Muscle layer of duodenum (tissue), 2 donors: ENCODE results near the gene CLMP.
"Not testable (repeated sequence)": the region's sequence is repeated elsewhere in the genome, so short reads cannot be mapped to it uniquely, and the experiment has no call there.

ENCODE experiments used
- H3K27ac ChIP-seq: one replicate; pipeline ENCODE4 v1.7.0; 2013; ENCODE audit warnings: mild to moderate bottlenecking, low read length
- H3K27me3 ChIP-seq: one replicate; pipeline ENCODE4 v1.7.0; 2013; ENCODE audit warnings: low read depth, mild to moderate bottlenecking, control low read depth, low read length
- H3K36me3 ChIP-seq, 2 donors: one replicate each; pipeline ENCODE4 v1.7.0; 2013; ENCODE audit warnings: low read length in 2 of 2, control low read depth in 1 of 2, mild to moderate bottlenecking in 1 of 2; ENCODE audit not compliant: insufficient read depth in 2 of 2, control insufficient read depth in 1 of 2
- H3K4me1 ChIP-seq, 2 donors: one replicate each; pipeline ENCODE4 v1.7.0; 2013; ENCODE audit warnings: low read length in 2 of 2, mild to moderate bottlenecking in 2 of 2, control low read depth in 1 of 2, moderate library complexity in 1 of 2; ENCODE audit not compliant: insufficient read depth in 2 of 2, control insufficient read depth in 1 of 2
- H3K4me3 ChIP-seq, 2 donors: one replicate each; pipeline ENCODE4 v1.7.0; 2013; ENCODE audit warnings: low read length in 2 of 2, low read depth in 1 of 2, mild to moderate bottlenecking in 1 of 2
- H3K9me3 ChIP-seq, 2 donors: one replicate each; pipeline ENCODE4 v1.7.0; 2013; ENCODE audit warnings: low read length in 2 of 2, control low read depth in 1 of 2, mild to moderate bottlenecking in 1 of 2; ENCODE audit not compliant: control insufficient read depth in 1 of 2
- donor health status: healthy.

CLMP gene

GRCh38 chr11:123163621-123164020, 31.4 kb downstream of the CLMP start:
- Histone ChIP-seq H3K9me3 (no peaks in the 10 kb centered on the region), H3K27me3 (no peaks in the 10 kb centered on the region), H3K27ac (no peak overlapping the region), H3K36me3 (no peaks in the 10 kb centered on the region), H3K4me3 (no peak overlapping the region), H3K4me1 (peaks cover 7 to 29% of the 10 kb centered on the region in 2 donors)

GRCh38 chr11:123161376-123162030, 33.5 kb downstream of the CLMP start:
- no peaks in the 10 kb centered on the region for H3K9me3 ChIP-seq
- H3K4me1 ChIP-seq, result peaks cover 7 to 32% of the 10 kb centered on the region in 2 donors
- H3K4me3 ChIP-seq, result no peak overlapping the region
- no peak overlapping the region for H3K27ac ChIP-seq
- H3K36me3 ChIP-seq, result no peaks in the 10 kb centered on the region
- H3K27me3 ChIP-seq, result no peaks in the 10 kb centered on the region

GRCh38 chr11:123159183-123159857, 35.7 kb downstream of the CLMP start:
- Histone ChIP-seq H3K27ac (peak overlapping the region; percentile 22), H3K9me3 (no peaks in the 10 kb centered on the region), H3K4me3 (no peak overlapping the region), H3K27me3 (no peaks in the 10 kb centered on the region), H3K4me1 (peaks cover 0 to 23% of the 10 kb centered on the region in 2 donors), H3K36me3 (no peaks in the 10 kb centered on the region)

GRCh38 chr11:123158033-123159003, 36.7 kb downstream of the CLMP start:
- Histone ChIP-seq H3K4me3 (no peak overlapping the region), H3K4me1 (peaks cover 0 to 21% of the 10 kb centered on the region in 2 donors), H3K27ac (peak overlapping the region; percentile 22), H3K36me3 (no peaks in the 10 kb centered on the region), H3K27me3 (no peaks in the 10 kb centered on the region), H3K9me3 (no peaks in the 10 kb centered on the region)

GRCh38 chr11:123152951-123153350, 42.1 kb downstream of the CLMP start:
- H3K4me1 ChIP-seq, result peaks cover 0 to 6% of the 10 kb centered on the region in 2 donors
- H3K27me3 ChIP-seq, result no peaks in the 10 kb centered on the region
- no peaks in the 10 kb centered on the region for H3K9me3 ChIP-seq
- H3K4me3 ChIP-seq, result no peak overlapping the region
- no peak overlapping the region for H3K27ac ChIP-seq
- no peaks in the 10 kb centered on the region for H3K36me3 ChIP-seq

GRCh38 chr11:123152346-123152745, 42.7 kb downstream of the CLMP start:
- H3K27me3 ChIP-seq, H3K36me3 ChIP-seq, H3K9me3 ChIP-seq, H3K4me3 ChIP-seq, H3K27ac ChIP-seq, H3K4me1 ChIP-seq: not testable (repeated sequence)

- peaks cover 0 to 8% of the 10 kb centered on the region in 2 donors for H3K4me1 ChIP-seq
- H3K36me3 ChIP-seq, result no peaks in the 10 kb centered on the region
- no peak overlapping the region for H3K4me3 ChIP-seq
- no peak overlapping the region for H3K27ac ChIP-seq
- H3K27me3 ChIP-seq, result no peaks in the 10 kb centered on the region
- no peaks in the 10 kb centered on the region for H3K9me3 ChIP-seq
These were observed 43.3 kb downstream of the CLMP start for GRCh38 chr11:123151796-123152195.

GRCh38 chr11:123151366-123151765, 43.7 kb downstream of the CLMP start:
- no peak overlapping the region for H3K4me3 ChIP-seq
- H3K9me3 ChIP-seq, result no peaks in the 10 kb centered on the region
- peaks cover 0 to 4% of the 10 kb centered on the region in 2 donors for H3K4me1 ChIP-seq
- no peak overlapping the region for H3K27ac ChIP-seq
- no peaks in the 10 kb centered on the region for H3K27me3 ChIP-seq
- H3K36me3 ChIP-seq, result no peaks in the 10 kb centered on the region

- Histone ChIP-seq H3K27ac (no peak overlapping the region), H3K4me3 (no peak overlapping the region), H3K27me3 (no peaks in the 10 kb centered on the region), H3K9me3 (no peaks in the 10 kb centered on the region), H3K36me3 (no peaks in the 10 kb centered on the region), H3K4me1 (peaks cover 1 to 9% of the 10 kb centered on the region in 2 donors)
These were observed 44.2 kb downstream of the CLMP start for GRCh38 chr11:123150882-123151281.

- Histone ChIP-seq H3K9me3 (no peaks in the 10 kb centered on the region), H3K4me1 (peaks cover 3 to 13% of the 10 kb centered on the region in 2 donors), H3K27me3 (no peaks in the 10 kb centered on the region), H3K27ac (no peak overlapping the region), H3K36me3 (no peaks in the 10 kb centered on the region), H3K4me3 (no peak overlapping the region)
These were observed 46.1 kb downstream of the CLMP start for GRCh38 chr11:123148965-123149364.

- Histone ChIP-seq H3K27ac (no peak overlapping the region), H3K4me1 (peaks cover 3 to 18% of the 10 kb centered on the region in 2 donors), H3K4me3 (no peak overlapping the region), H3K9me3 (no peaks in the 10 kb centered on the region), H3K27me3 (no peaks in the 10 kb centered on the region), H3K36me3 (peaks cover 0 to 2% of the 10 kb centered on the region in 2 donors)
These were observed 49.4 kb downstream of the CLMP start for GRCh38 chr11:123145661-123146060.
